ENCODE measurements around the gene TFDP1.

DNA sequence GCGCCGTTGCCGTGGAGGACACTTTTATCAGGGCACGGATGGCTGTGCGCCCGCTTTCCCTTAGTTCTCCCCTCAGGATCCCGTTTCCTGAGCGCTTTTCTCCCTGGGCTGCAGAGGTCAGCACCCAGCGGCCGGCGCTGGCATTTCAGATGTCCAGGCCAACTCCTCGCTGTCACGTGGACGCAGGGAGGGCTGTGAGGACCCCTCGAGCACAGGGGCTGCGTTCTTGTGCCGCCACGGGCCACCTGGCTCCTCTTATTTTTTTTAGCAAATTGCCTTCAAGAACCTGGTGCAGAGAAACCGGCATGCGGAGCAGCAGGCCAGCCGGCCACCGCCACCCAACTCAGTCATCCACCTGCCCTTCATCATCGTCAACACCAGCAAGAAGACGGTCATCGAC lies 51.2 kb downstream of the TFDP1 start:
- TF ChIP-seq, protein P1, sequence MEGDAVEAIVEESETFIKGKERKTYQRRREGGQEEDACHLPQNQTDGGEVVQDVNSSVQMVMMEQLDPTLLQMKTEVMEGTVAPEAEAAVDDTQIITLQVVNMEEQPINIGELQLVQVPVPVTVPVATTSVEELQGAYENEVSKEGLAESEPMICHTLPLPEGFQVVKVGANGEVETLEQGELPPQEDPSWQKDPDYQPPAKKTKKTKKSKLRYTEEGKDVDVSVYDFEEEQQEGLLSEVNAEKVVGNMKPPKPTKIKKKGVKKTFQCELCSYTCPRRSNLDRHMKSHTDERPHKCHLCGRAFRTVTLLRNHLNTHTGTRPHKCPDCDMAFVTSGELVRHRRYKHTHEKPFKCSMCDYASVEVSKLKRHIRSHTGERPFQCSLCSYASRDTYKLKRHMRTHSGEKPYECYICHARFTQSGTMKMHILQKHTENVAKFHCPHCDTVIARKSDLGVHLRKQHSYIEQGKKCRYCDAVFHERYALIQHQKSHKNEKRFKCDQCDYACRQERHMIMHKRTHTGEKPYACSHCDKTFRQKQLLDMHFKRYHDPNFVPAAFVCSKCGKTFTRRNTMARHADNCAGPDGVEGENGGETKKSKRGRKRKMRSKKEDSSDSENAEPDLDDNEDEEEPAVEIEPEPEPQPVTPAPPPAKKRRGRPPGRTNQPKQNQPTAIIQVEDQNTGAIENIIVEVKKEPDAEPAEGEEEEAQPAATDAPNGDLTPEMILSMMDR (conservative IDR thresholded peaks at IDR 0.05; ENCODE audit: low read length), result no peak
- TF ChIP-seq EZH2phosphoT487 (IDR thresholded peaks at IDR 0.05; ENCODE audit: borderline replicate concordance, low read depth, low read length), result no peak
